ENCODE results near the gene KLF15.

DNA sequence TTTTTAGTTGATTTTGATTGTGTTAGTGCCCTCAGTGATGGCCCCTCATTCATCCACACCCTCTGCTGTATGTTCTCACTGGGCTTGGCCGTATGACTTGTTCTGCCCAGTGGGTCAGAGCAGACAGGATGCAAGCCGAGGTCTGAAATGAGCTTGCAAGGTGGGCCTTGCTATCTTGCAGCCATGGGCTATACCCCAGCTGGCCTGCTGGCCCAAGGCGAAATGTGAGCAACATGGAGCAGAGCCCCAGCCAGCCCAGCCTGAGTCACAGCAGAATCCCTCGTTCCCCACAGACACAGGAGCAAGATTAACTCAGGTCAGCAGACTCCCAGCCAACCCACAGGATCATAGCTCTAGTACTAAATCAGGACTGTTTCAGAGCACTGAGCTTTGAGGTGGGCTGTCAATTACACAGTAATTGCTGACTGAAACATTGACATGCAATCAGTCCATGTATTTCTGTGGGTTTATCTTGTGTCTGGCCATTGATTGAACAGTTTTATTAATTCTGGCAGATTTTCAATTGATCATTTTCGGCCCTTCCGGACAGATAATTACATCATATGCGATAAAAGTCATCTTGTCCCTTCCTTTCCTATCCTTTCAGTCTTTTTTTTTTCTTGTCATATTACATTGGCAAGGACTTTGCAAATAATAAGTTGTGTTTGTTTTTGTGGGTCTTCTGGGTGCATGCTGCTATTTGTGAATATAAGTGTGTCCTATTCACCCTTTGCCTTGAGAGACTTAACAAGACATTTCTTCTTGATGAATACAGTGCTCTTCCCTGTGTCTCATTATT, 27.1 kb downstream of the KLF15 start:
- TF ChIP-seq POLR2AphosphoS5 (IDR thresholded peaks at IDR 0.05), result no peak
- no peak for TF ChIP-seq REST (IDR thresholded peaks at IDR 0.05; ENCODE audit: borderline replicate concordance)
- no peak for TF ChIP-seq CTCF (IDR thresholded peaks at IDR 0.05; ENCODE audit: poor library complexity, severe bottlenecking)
- TF ChIP-seq EP300 (conservative IDR thresholded peaks at IDR 0.05; ENCODE audit: poor library complexity, severe bottlenecking), result no peak
- TF ChIP-seq EZH2 (IDR thresholded peaks at IDR 0.05; ENCODE audit: borderline replicate concordance, insufficient read depth, low read length, poor library complexity, severe bottlenecking), result no peak

Data from neural cell (in vitro differentiated cells).